ENCODE results near the gene OBP2A. TPM values are rescaled to one million over a fixed set of nuclear protein-coding genes. Genes with fewer than 3 reads are reported as not detected.

Gene OBP2A
- total and polyA plus RNA-seq, 2 of the 8 experiments (the other 6 are each of a cell fraction or from before 2014, with no cell fraction given) = not detected

- ChIA-PET POLR2A (ENCODE audit: partially characterized antibody) (no interaction called here), CTCF (ENCODE audit: partially characterized antibody) (interaction anchor here (0.9 kb wide), 1 partner anchor 198 kb away, joined by 4 read pairs; no protein-coding TSS in a partner anchor)
- no peaks in the 10 kb centered on the region for H3K23me2 ChIP-seq (ENCODE audit: low read depth, low read length)
- H3K9me3 ChIP-seq (ENCODE audit: insufficient read depth in 2 of 2, low read depth in 1 of 2, low read length in 1 of 2) = 0 out of 4 replicates have a peak, but pooled peaks cover 0 to 5% of the 10 kb centered on the region in 2 experiments
- no peaks in the 10 kb centered on the region for H3K79me1 ChIP-seq (ENCODE audit: low read depth, low read length)
- H2AFZ ChIP-seq (ENCODE audit: low read length) = no peak overlapping the region
- H2AK5ac ChIP-seq (ENCODE audit: low read depth, low read length) = no peak overlapping the region
- 89% methylated on average over 2 of the region's 2 CpGs; no CpG with 5 or more reads in 1 of the 2 experiments for WGBS, 2 experiments (ENCODE audit: extremely low coverage in 1 of 2, insufficient coverage in 1 of 2, insufficient read length in 1 of 2, insufficient replicate concordance in 2 of 2, low coverage in 1 of 2, low lambda C conversion rate in 2 of 2, missing lambda C conversion rate in 1 of 2)
- no peak for DNase-seq (ENCODE audit: low read depth in 1 of 2, low spot score in 2 of 2)
- H3K36me3 ChIP-seq (ENCODE audit: control insufficient read depth in 2 of 4, insufficient read depth in 4 of 4, low read length in 3 of 4) = no peaks in the 10 kb centered on the region
- no peak overlapping the region for H2BK120ac ChIP-seq (replicated peaks; ENCODE audit: low read depth, low read length)
- H4K20me1 ChIP-seq (replicated peaks in 1 of 2; ENCODE audit: control insufficient read depth in 1 of 2, insufficient read depth in 2 of 2, low read length in 2 of 2) = no peaks in the 10 kb centered on the region
- H3K27me3 ChIP-seq (replicated peaks in 1 of 4; ENCODE audit: control insufficient read depth in 3 of 4, extremely low read depth in 1 of 4, insufficient read depth in 3 of 4, low read length in 3 of 4) = no peaks in the 10 kb centered on the region
- no peak for TF ChIP-seq NRF1 (IDR thresholded peaks at IDR 0.05; ENCODE audit: low read depth, low read length)
- no peak for TF ChIP-seq GABPA (IDR thresholded peaks at IDR 0.05; ENCODE audit: borderline replicate concordance, insufficient read depth, low read length)
- TF ChIP-seq PHF8 (conservative IDR thresholded peaks at IDR 0.05; ENCODE audit: low read depth, low read length) = no peak
- no peak for TF ChIP-seq KDM5A (IDR thresholded peaks at IDR 0.05; ENCODE audit: low read length)
- no peak overlapping the region for H3K4me2 ChIP-seq (ENCODE audit: insufficient read depth in 1 of 2, low read depth in 2 of 2, low read length in 2 of 2)
- no peak overlapping the region for H2BK20ac ChIP-seq (ENCODE audit: low read length)
- no peak overlapping the region for H4K8ac ChIP-seq (ENCODE audit: extremely low read depth, insufficient read depth, low read length)
- no peak overlapping the region for H3K27ac ChIP-seq (ENCODE audit: low read depth, low read length)
- no peak overlapping the region for H2BK5ac ChIP-seq (ENCODE audit: low read depth, low read length)
- no peak overlapping the region for H2BK12ac ChIP-seq (ENCODE audit: low read depth, low read length)
- no peak overlapping the region for H3K56ac ChIP-seq (replicated peaks; ENCODE audit: insufficient read length, low read depth, low read length)
- H3K14ac ChIP-seq (ENCODE audit: insufficient read length) = no peak overlapping the region
- no peak overlapping the region for H3K4me3 ChIP-seq (ENCODE audit: extremely low read depth in 1 of 4, insufficient read depth in 2 of 4, low read depth in 3 of 4, low read length in 4 of 4)
- no peaks in the 10 kb centered on the region for H3K79me2 ChIP-seq (ENCODE audit: control insufficient read depth in 1 of 2, insufficient read depth in 2 of 2, low read length in 2 of 2)
- no peak overlapping the region for H4K5ac ChIP-seq (ENCODE audit: insufficient read length, low read depth, low read length)
- no peak overlapping the region for H3K23ac ChIP-seq (ENCODE audit: insufficient read length)
- no peak overlapping the region for H3K9ac ChIP-seq (replicated peaks in 1 of 4; ENCODE audit: extremely low read depth in 1 of 4, low read depth in 3 of 4, low read length in 3 of 4)
- no peak overlapping the region for H3K4ac ChIP-seq (replicated peaks; ENCODE audit: insufficient read length, low read depth, low read length)
- no peak for FAIRE-seq
- H2BK15ac ChIP-seq (ENCODE audit: low read length) = no peak overlapping the region
- H4K91ac ChIP-seq (replicated peaks; ENCODE audit: insufficient read length, low read length) = no peak overlapping the region
- no peak overlapping the region for H3K18ac ChIP-seq (ENCODE audit: extremely low read depth, low read length)
- H3K4me1 ChIP-seq (replicated peaks in 1 of 4; ENCODE audit: control insufficient read depth in 3 of 4, insufficient read depth in 4 of 4, low read length in 3 of 4) = no peaks in the 10 kb centered on the region
Measured at GRCh38 chr9:135596211-135596610, 50.3 kb downstream of the OBP2A start.

Data from H1 (cell line).